ENCODE measurements around the gene IL17RC. TPM values are rescaled to one million over a fixed set of nuclear protein-coding genes. Genes with fewer than 3 reads are reported as not detected.
A peak's percentile ranks its signal among the peaks of the same experiment; 100 is the strongest.

IL17RC gene
- polyA plus RNA-seq, 3 donors, result 8.3 to 17.9 (median 9.3) TPM

DNA sequence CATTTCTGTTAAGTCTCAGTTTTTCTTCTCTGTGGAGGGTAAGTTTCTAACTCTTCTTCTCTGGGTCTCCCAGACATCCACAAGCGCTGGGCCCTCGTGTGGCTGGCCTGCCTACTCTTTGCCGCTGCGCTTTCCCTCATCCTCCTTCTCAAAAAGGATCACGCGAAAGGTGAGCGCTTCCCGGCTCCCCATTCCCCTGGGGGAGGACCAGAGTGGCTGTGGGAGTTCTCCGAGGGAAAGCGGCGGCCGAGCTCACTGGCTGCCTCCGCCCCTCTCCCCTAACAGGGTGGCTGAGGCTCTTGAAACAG is 15.6 kb downstream of the IL17RC start:
- H3K36me3 Mint-ChIP-seq, result peaks cover 16 to 26% of the 10 kb centered on the region in 2 donors
- H4K20me1 ChIP-seq (ENCODE audit: insufficient read depth, low read length), result no peaks in the 10 kb centered on the region
- peak overlapping the region; percentile 41 to 92 for H3K27ac ChIP-seq (ENCODE audit: low read depth in 1 of 2, low read length in 2 of 2)
- no peaks in the 10 kb centered on the region for H3K9me3 ChIP-seq (replicated peaks in 1 of 2; ENCODE audit: control insufficient read depth in 1 of 2, insufficient read depth in 1 of 2, low read length in 2 of 2)
- peak overlapping the region; percentile 92 to 97 for H3K4me3 Mint-ChIP-seq
- H3K36me3 ChIP-seq (replicated peaks in 1 of 2; ENCODE audit: control insufficient read depth in 1 of 2, insufficient read depth in 2 of 2, low read length in 2 of 2), result peaks cover 5 to 10% of the 10 kb centered on the region in 2 donors
- H3K4me1 Mint-ChIP-seq, result peaks cover 30% of the 10 kb centered on the region
- WGBS (ENCODE audit: insufficient coverage), result 0% methylated on average over 3 of the region's 13 CpGs
- peaks cover 25 to 38% of the 10 kb centered on the region in 2 donors for H3K4me1 ChIP-seq (ENCODE audit: control insufficient read depth in 1 of 2, insufficient read depth in 2 of 2, low read length in 2 of 2)
- H3K9me3 Mint-ChIP-seq, result no peaks in the 10 kb centered on the region
- TF ChIP-seq, protein P1, sequence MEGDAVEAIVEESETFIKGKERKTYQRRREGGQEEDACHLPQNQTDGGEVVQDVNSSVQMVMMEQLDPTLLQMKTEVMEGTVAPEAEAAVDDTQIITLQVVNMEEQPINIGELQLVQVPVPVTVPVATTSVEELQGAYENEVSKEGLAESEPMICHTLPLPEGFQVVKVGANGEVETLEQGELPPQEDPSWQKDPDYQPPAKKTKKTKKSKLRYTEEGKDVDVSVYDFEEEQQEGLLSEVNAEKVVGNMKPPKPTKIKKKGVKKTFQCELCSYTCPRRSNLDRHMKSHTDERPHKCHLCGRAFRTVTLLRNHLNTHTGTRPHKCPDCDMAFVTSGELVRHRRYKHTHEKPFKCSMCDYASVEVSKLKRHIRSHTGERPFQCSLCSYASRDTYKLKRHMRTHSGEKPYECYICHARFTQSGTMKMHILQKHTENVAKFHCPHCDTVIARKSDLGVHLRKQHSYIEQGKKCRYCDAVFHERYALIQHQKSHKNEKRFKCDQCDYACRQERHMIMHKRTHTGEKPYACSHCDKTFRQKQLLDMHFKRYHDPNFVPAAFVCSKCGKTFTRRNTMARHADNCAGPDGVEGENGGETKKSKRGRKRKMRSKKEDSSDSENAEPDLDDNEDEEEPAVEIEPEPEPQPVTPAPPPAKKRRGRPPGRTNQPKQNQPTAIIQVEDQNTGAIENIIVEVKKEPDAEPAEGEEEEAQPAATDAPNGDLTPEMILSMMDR (IDR thresholded peaks at IDR 0.05), result no peak
- peaks cover 5% of the 10 kb centered on the region for H3K79me2 ChIP-seq (ENCODE audit: insufficient read depth, low read length)
- H3K27me3 ChIP-seq (ENCODE audit: control insufficient read depth in 2 of 2, insufficient read depth in 2 of 2, low read length in 2 of 2), result no peaks in the 10 kb centered on the region
- DNase-seq, result no peak
- H3K4me2 ChIP-seq (replicated peaks; ENCODE audit: extremely low read depth, low read length, poor library complexity, severe bottlenecking), result peak overlapping the region; percentile 85
- peak overlapping the region; percentile 90 for H2AFZ ChIP-seq (ENCODE audit: insufficient read depth, low read depth, low read length, poor library complexity, severe bottlenecking)
- intact Hi-C loops (cut with micrococcal nuclease), result loop anchor here in 1 of 2 donors (5.0 to 10.0 kb wide), 3 partner anchors 55 to 392 kb away; partner anchors contain the start of genes EMC3, FANCD2 and SEC13
- H3K4me3 ChIP-seq (replicated peaks in 1 of 3; ENCODE audit: low read depth in 2 of 3, low read length in 3 of 3), result peak overlapping the region; percentile 41 to 85 (median 69)
- peaks cover 0 to 2% (median 0%) of the 10 kb centered on the region in 3 donors for H3K27me3 Mint-ChIP-seq (ENCODE audit: low read depth in 3 of 3)
- peak overlapping the region; percentile 90 for H3K9ac ChIP-seq (ENCODE audit: insufficient read depth, low read length, poor library complexity, severe bottlenecking)
- H3K27ac Mint-ChIP-seq, result peak overlapping the region in 4 of 7 donors; percentile 2 to 99 (median 52)

DNA sequence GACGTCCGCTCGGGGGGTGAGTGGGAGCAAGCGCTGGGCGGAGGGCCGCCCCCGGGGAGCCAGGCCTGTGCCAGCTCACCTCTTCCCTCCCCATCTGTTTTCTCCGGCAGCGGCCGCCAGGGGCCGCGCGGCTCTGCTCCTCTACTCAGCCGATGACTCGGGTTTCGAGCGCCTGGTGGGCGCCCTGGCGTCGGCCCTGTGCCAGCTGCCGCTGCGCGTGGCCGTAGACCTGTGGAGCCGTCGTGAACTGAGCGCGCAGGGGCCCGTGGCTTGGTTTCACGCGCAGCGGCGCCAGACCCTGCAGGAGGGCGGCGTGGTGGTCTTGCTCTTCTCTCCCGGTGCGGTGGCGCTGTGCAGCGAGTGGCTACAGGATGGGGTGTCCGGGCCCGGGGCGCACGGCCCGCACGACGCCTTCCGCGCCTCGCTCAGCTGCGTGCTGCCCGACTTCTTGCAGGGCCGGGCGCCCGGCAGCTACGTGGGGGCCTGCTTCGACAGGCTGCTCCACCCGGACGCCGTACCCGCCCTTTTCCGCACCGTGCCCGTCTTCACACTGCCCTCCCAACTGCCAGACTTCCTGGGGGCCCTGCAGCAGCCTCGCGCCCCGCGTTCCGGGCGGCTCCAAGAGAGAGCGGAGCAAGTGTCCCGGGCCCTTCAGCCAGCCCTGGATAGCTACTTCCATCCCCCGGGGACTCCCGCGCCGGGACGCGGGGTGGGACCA is 16.1 kb downstream of the IL17RC start:
- Histone ChIP-seq H3K9ac (ENCODE audit: insufficient read depth, low read length, poor library complexity, severe bottlenecking) (peak overlapping the region; percentile 90), H2AFZ (ENCODE audit: insufficient read depth, low read depth, low read length, poor library complexity, severe bottlenecking) (peak overlapping the region; percentile 90), H3K9me3 (replicated peaks in 1 of 2; ENCODE audit: control insufficient read depth in 1 of 2, insufficient read depth in 1 of 2, low read length in 2 of 2) (no peaks in the 10 kb centered on the region), H4K20me1 (ENCODE audit: insufficient read depth, low read length) (no peaks in the 10 kb centered on the region), H3K4me2 (replicated peaks; ENCODE audit: extremely low read depth, low read length, poor library complexity, severe bottlenecking) (peak overlapping the region; percentile 85), H3K4me1 (ENCODE audit: control insufficient read depth in 1 of 2, insufficient read depth in 2 of 2, low read length in 2 of 2) (peaks cover 25 to 38% of the 10 kb centered on the region in 2 donors), H3K36me3 (replicated peaks in 1 of 2; ENCODE audit: control insufficient read depth in 1 of 2, insufficient read depth in 2 of 2, low read length in 2 of 2) (peaks cover 11 to 15% of the 10 kb centered on the region in 2 donors), H3K4me3 (replicated peaks in 1 of 3; ENCODE audit: low read depth in 2 of 3, low read length in 3 of 3) (peak overlapping the region; percentile 41 to 85 (median 69)), H3K27ac (ENCODE audit: low read depth in 1 of 2, low read length in 2 of 2) (peak overlapping the region; percentile 83 to 92), H3K79me2 (ENCODE audit: insufficient read depth, low read length) (peaks cover 5% of the 10 kb centered on the region), H3K27me3 (ENCODE audit: control insufficient read depth in 2 of 2, insufficient read depth in 2 of 2, low read length in 2 of 2) (no peaks in the 10 kb centered on the region)
- Mint-ChIP-seq H3K4me3 (peak overlapping the region; percentile 92 to 97), H3K27ac (peak overlapping the region; percentile 94 to 99 (median 97)), H3K4me1 (peaks cover 30% of the 10 kb centered on the region), H3K9me3 (no peaks in the 10 kb centered on the region), H3K36me3 (peaks cover 21 to 29% of the 10 kb centered on the region in 2 donors), H3K27me3 (ENCODE audit: low read depth in 3 of 3) (peaks cover 0 to 2% (median 0%) of the 10 kb centered on the region in 3 donors)
- WGBS (ENCODE audit: insufficient coverage), result under 1% methylated on average over 74 of the region's 77 CpGs
- TF ChIP-seq, protein P1 (IDR thresholded peaks at IDR 0.05), result peak; percentile 87
- intact Hi-C loops (cut with micrococcal nuclease), result loop anchor here in 1 of 2 donors (5.0 to 10.0 kb wide), 3 partner anchors 54 to 392 kb away; partner anchors contain the start of genes EMC3, FANCD2 and SEC13
- DNase-seq, result peak; percentile 76 to 79 (median 78)
